Esophagus (tissue), 2 donors: ENCODE results near the gene MRGPRF. TPM values are rescaled to one million over a fixed set of nuclear protein-coding genes. Genes with fewer than 3 reads are reported as not detected.
"Not testable (repeated sequence)": the region's sequence is repeated elsewhere in the genome, so short reads cannot be mapped to it uniquely, and the experiment has no call there.

Experiments
- H3K27ac ChIP-seq, 2 donors: one replicate each; pipeline ENCODE4 v1.5.1; 2013; ENCODE audit warnings: low read depth in 2 of 2, mild to moderate bottlenecking in 2 of 2, inconsistent platforms in 1 of 2, low read length in 1 of 2, moderate library complexity in 1 of 2
- H3K27me3 ChIP-seq, 2 donors: one replicate each; pipeline ENCODE4 v1.6.1; 2013; ENCODE audit warnings: low read length in 2 of 2, control low read depth in 1 of 2, mild to moderate bottlenecking in 1 of 2; ENCODE audit not compliant: insufficient read depth in 2 of 2, control insufficient read depth in 1 of 2
- H3K36me3 ChIP-seq, 2 donors: one replicate each; pipeline ENCODE4 v1.6.1; 2013; ENCODE audit warnings: low read length in 1 of 2; ENCODE audit not compliant: control insufficient read depth in 2 of 2, insufficient read depth in 2 of 2
- H3K4me1 ChIP-seq, 2 donors: one replicate each; pipeline ENCODE4 v1.6.1; 2013; ENCODE audit warnings: low read length in 1 of 2; ENCODE audit not compliant: control insufficient read depth in 2 of 2, insufficient read depth in 2 of 2
- H3K4me3 ChIP-seq, 2 donors: one replicate each; pipeline ENCODE4 v1.5.1; 2013; ENCODE audit warnings: low read length in 2 of 2, mild to moderate bottlenecking in 2 of 2, low read depth in 1 of 2, moderate library complexity in 1 of 2
- H3K9me3 ChIP-seq, 2 donors: one replicate each; pipeline ENCODE4 v1.6.1; 2013; ENCODE audit warnings: mild to moderate bottlenecking in 2 of 2, low read depth in 1 of 2, low read length in 1 of 2, moderate library complexity in 1 of 2; ENCODE audit not compliant: control insufficient read depth in 2 of 2, insufficient read depth in 1 of 2
- WGBS, 2 donors: extraction: QIAGEN DNeasy Blood & Tissue Kit; methylation state at CpG; one replicate each; pipeline ENCODE4 v1.1.7; 2013; 5-methylcytosine and 5-hydroxymethylcytosine counted together
- polyA plus RNA-seq, 2 donors: library from polyadenylated mRNA; stranded (reverse); fragments of 200-250 nt; gene quantifications; one replicate each; pipeline ENCODE4 v1.2.3, GENCODE V29; 2013
- donor health status: healthy with polysubstance abuse.
- donor health status: Bipolar disorder and iron deficiency.

Gene MRGPRF
- polyA plus RNA-seq, 2 donors, result 5.3 to 14.7 TPM

DNA sequence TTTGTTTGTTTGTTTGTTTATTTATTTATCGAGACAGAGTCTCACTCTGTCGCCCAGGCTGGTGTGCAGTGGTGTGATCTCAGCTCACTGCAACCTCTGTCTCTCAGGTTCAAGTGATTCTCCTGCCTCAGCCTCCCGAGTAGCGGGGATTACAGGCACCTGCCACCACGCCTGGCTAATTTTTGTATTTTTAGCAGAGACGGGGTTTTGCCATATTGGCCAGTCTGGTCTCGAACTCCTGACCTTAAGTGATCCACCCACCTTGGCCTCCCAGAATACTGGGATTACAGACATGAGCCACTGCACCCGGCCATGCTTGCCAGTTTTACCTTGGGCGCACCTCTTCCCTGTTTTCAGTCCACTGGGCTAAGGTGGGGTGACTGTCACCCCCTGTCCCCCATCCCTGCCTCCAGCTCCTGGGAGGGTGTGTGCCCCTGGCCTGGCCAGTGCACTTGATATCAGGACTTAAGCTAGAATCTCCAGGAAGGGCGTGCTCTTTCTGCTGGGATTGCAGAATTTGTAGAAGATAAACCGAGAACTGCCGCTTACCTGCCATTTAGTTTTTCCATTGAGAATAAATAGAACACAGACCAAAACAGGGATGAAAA is 13.2 kb downstream of the MRGPRF start:
- WGBS, 2 donors, result 84 to 87% methylated on average over 12 of the region's 12 CpGs
- not testable (repeated sequence) for H3K4me3 ChIP-seq, H3K4me1 ChIP-seq, H3K27me3 ChIP-seq, H3K36me3 ChIP-seq, H3K9me3 ChIP-seq
- H3K27ac ChIP-seq, result peak overlapping the region; percentile 72 to 86

- Histone ChIP-seq H3K9me3 (no peaks in the 10 kb centered on the region), H3K27me3 (no peaks in the 10 kb centered on the region), H3K36me3 (peaks cover 0 to 2% of the 10 kb centered on the region in 2 donors), H3K4me1 (peaks cover 0 to 8% of the 10 kb centered on the region in 2 donors), H3K4me3 (no peak overlapping the region), H3K27ac (peak overlapping the region; percentile 64 to 67)
- 76 to 85% methylated on average over 8 of the region's 8 CpGs for WGBS, 2 donors
Measured at GRCh38 chr11:68999093-68999747, 13.8 kb downstream of the MRGPRF start.

- H3K36me3 ChIP-seq, result no peaks in the 10 kb centered on the region
Measured at GRCh38 chr11:68998390-68998911, 14.6 kb downstream of the MRGPRF start.

GRCh38 chr11:68997995-68998348 is 15.1 kb downstream of the MRGPRF start:
- Histone ChIP-seq H3K4me3 (no peak overlapping the region), H3K36me3 (no peaks in the 10 kb centered on the region), H3K27ac (peak overlapping the region; percentile 54 to 67), H3K27me3 (no peaks in the 10 kb centered on the region), H3K9me3 (no peaks in the 10 kb centered on the region), H3K4me1 (peaks cover 0 to 8% of the 10 kb centered on the region in 2 donors)

More at GRCh38 chr11:68998390-68998911, 14.6 kb downstream of the MRGPRF start:
- no peak overlapping the region for H3K4me3 ChIP-seq
- H3K4me1 ChIP-seq, result peaks cover 0 to 8% of the 10 kb centered on the region in 2 donors
- H3K9me3 ChIP-seq, result no peaks in the 10 kb centered on the region
- no peaks in the 10 kb centered on the region for H3K27me3 ChIP-seq
- 32 to 33% methylated on average over 13 of the region's 13 CpGs for WGBS, 2 donors
- peak overlapping the region; percentile 54 to 67 for H3K27ac ChIP-seq

DNA sequence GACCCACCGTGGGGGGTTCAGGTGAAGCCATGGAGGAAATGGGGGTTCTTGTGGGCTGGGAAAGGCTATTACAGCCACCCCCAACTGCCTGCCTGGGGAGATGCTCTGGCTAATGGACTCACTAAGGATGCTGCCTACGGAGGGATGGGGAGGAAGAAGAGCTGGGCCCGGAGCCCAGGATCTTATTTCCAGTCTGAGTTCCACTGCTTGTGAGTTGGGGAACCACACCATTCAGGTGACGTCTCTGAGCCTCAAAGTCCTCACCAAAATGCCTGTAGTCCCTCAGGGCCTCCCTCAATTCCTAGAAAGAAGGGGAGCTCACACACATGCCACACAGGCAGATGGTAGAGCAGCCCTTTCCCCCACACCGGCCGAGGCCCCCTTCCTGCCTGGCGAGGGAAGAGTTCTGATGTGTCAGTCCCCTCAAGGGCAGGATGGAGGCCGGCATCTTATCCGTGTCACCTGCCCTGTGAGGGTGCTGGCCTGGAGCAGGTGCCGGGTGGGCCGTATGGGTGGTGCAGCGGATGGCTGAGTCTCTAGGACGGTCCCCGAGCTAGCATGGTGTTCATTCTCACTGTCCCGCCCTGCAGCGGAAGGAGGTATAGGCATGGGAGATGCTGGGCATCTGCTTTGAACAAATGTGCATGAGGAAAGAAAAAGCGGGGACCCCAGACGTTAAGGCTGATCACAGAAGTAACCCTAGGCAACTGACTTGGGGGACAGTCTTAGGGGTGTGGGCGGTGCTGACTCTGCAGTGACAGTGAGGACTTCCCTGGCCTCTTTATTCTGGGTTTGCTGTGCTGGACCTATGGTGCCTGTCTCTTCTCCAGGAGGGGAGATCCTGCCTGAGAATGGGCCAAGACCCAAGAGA is 15.7 kb downstream of the MRGPRF start:
- no peaks in the 10 kb centered on the region for H3K36me3 ChIP-seq
- no peak overlapping the region for H3K27ac ChIP-seq
- no peaks in the 10 kb centered on the region for H3K27me3 ChIP-seq
- 87 to 89% methylated on average over 19 of the region's 19 CpGs for WGBS, 2 donors
- H3K4me3 ChIP-seq, result no peak overlapping the region
- H3K4me1 ChIP-seq, result peaks cover 0 to 8% of the 10 kb centered on the region in 2 donors
- H3K9me3 ChIP-seq, result no peaks in the 10 kb centered on the region

- no peaks in the 10 kb centered on the region for H3K36me3 ChIP-seq
- H3K4me1 ChIP-seq, result peaks cover 0 to 5% of the 10 kb centered on the region in 2 donors
- H3K9me3 ChIP-seq, result no peaks in the 10 kb centered on the region
- WGBS, 2 donors, result 93% methylated on average over 24 of the region's 24 CpGs
- no peaks in the 10 kb centered on the region for H3K27me3 ChIP-seq
- no peak overlapping the region for H3K27ac ChIP-seq
- no peak overlapping the region for H3K4me3 ChIP-seq
Measured at GRCh38 chr11:68996376-68997123, 16.5 kb downstream of the MRGPRF start.

- 75 to 80% methylated on average over 6 of the region's 6 CpGs for WGBS, 2 donors
- H3K9me3 ChIP-seq, result no peaks in the 10 kb centered on the region
- no peaks in the 10 kb centered on the region for H3K36me3 ChIP-seq
- H3K4me1 ChIP-seq, result peaks cover 0 to 2% of the 10 kb centered on the region in 2 donors
- H3K27ac ChIP-seq, result no peak overlapping the region
- H3K27me3 ChIP-seq, result no peaks in the 10 kb centered on the region
- no peak overlapping the region for H3K4me3 ChIP-seq
Measured at GRCh38 chr11:68994894-68995285, 18.2 kb downstream of the MRGPRF start.

- WGBS, 2 donors, result 77 to 86% methylated on average over 28 of the region's 28 CpGs
- H3K36me3 ChIP-seq, result no peaks in the 10 kb centered on the region
Measured at GRCh38 chr11:68994161-68994893, 18.7 kb downstream of the MRGPRF start.

More at GRCh38 chr11:68994161-68994893, 18.7 kb downstream of the MRGPRF start:
- Histone ChIP-seq H3K4me3 (no peak overlapping the region), H3K4me1 (peaks cover 0 to 2% of the 10 kb centered on the region in 2 donors), H3K27ac (no peak overlapping the region), H3K27me3 (no peaks in the 10 kb centered on the region), H3K9me3 (no peaks in the 10 kb centered on the region)
